EL (cell line): Measurements from ENCODE around the gene DAAM2.

Experiments used
- DNase-seq: peaks from one replicate; pipeline ENCODE4 v3.0.0-alpha.2; 2016

DAAM2 gene

DNA sequence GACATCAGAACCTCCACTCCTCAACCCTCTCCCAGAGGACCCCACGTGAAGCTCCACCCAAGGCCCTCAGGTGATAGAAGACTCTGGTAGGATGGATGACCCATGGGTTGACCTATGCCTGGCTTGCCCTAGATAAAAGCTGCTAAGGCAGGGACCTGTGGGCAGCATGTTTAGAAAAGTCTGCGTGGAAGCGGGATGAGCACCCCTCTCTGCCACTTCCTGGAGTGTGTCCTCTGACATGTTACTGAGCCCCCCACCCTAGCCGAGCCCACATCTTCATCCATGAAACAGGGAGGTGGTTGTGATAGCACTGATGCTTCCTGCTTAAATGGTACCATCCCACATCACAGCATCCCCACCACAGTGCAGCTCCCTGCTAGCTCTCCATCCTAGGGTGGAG, 120.3 kb downstream of the DAAM2 start:
- no peak for DNase-seq

DNA sequence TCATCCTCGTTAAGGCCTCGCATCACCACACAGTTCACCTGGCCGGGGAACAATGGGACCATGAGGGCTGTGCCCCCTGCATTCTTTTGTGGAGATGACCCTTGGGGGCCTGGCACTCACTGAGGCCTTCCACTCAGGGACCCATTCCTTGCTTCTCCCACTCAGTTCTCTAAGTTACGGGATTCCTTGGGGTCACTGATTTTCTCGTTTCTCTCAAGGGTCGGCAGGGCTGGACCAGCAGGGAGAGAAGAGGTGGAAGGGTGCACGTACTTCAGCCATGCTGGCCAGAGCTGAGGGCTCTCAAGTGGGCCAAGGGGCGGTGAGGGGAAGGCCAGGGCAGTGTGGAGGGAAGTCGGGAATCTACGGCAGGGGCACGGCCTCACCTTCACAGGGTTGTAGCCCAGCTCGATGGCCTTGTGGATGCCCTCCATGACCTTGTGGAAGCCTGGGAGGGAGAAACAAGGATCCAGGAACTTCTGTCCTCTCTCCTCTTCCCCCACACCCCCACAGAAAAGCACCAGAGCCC, 121.3 kb downstream of the DAAM2 start:
- DNase-seq: no peak

GRCh38 chr6:39914239-39914638, 122.1 kb downstream of the DAAM2 start:
- no peak for DNase-seq

DNA sequence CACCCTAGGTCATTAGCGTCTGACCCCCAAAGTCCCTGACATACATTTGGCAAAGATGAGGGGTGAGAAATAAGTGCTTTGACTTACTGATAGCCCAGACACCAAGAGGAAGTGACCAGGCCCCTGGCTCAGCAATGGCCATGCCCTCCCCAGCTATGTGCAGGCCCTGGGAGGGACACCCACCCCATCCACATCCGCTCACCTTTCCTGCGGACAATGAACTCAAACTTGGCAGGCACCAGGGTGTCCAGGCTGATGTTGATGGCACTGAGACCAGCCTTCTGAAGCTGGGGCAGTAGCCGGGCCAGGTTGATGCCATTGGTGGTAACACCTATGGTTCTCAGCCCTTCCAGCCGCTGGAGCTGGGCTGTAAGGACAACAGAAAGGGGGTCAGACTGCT, 123.7 kb downstream of the DAAM2 start:
- DNase-seq: no peak

DNA sequence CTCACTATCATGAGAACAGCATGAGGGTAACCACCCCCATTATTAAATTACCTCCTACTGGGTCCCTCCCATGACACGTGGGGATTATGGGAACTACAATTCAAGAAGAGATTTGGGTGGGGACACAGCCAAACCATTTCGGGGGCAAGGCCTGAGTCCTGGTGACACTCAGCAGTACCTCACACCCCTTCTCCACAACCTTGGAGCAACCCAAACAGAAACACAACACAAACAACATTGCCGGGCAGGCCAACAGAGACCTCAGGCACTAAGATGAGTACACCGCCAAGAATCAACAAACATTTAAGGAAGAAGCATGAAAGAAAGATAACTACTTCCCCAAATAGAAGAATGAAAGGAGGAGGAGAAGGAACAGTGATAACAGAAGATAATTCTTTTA, 125.2 kb downstream of the DAAM2 start:
- no peak for DNase-seq

- no peak for DNase-seq
These were observed 125.8 kb downstream of the DAAM2 start for GRCh38 chr6:39917981-39918380.

DNA sequence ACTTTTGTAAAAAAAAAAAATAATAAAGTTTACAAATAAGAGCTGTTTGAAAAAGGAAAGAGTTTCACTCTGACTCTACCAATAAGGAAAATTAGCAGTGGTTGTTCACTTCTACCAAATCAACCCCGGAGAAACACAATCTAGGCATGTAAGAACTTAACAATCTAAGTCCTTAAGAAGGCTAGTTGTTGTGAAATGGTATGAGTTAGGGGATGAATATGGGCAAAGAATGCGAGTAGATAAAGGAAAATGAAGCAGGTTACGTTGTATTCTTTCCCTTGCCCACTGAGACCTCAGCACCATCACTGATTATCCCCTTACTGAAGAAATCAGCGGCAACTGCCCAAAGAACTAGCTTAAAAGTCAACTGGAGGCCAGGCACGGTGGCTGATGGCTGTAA, 126.7 kb downstream of the DAAM2 start:
- no peak for DNase-seq

GRCh38 chr6:39920157-39920556, 128.0 kb downstream of the DAAM2 start:
- DNase-seq: no peak

DNA sequence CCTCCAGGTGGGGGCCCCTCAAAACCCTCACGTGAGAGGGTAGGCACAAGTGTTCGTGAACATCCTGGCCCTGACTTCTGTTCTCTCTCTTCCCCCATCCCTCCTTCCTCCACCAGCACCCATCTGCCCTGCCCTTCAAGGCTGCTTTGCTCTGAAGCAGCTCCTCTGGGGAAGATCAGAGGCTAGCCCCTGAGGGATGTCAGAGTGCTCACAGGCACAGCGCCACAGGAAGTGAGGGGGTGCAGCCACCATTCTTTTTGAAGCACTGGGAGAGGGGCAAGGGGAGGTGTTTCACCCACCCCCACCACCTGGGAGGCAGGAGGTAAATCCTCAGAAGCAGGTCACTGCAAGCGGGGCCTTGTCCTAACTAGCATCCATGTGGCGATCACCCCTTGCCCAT, 130.6 kb downstream of the DAAM2 start:
- no peak for DNase-seq

DNA sequence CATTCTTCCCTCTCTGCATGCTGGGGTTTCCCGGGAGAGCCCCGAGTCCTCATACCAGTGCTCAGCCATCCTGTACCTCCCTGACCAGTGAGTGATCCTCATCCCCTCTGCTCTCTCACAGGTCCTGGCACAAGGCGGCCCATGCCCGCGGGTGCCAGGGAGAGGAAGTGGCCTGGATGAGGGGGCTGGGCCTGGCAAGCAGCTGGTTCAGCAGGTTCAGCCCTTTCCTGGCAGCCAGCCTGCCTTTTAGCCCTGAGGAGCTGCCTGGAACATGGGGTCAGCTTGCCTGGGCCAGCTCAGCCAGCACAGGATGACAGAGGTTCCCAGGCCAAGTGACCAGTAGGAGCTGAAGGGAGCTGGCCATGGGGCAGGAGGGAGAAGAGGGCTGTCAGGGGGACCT, 131.2 kb downstream of the DAAM2 start:
- DNase-seq: no peak

DNA sequence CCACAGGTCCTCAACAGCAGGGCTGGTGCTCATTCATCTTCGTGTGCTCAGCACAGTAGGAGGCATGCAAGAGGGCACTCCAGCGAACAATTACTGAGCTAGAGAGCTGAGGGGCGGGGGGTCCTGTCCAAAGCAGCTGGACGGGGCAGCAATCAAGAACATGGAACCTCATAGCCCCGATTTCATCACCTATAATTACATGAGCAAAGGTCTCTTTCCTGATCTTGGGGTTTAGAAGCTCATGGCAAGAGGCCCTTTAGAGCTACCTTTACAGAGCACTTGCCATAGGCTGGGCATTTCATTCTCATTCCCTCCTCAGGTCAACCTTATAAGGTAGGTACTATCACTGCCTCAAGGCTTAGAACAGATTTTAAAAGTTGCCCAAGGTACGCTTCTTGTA, 131.7 kb downstream of the DAAM2 start:
- no peak for DNase-seq

DNA sequence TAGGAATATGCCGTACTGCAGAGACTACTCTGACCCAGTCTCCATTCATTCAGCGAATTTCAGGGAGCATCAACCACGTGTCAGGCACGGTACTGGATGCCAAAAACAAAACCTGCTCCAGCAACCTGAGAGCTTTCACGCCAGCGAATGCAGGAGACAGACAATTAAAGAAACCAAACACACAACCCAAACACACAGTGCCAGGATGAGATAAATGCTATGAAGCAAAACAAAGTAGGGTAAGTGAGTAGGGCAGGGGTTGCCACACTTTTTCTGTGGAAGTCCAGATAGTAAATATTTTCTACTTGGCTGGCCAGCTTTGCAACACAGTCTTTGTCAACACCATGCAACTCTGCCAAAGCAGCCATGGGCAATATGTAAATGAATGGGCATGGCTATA, 132.1 kb downstream of the DAAM2 start:
- no peak for DNase-seq

DNA sequence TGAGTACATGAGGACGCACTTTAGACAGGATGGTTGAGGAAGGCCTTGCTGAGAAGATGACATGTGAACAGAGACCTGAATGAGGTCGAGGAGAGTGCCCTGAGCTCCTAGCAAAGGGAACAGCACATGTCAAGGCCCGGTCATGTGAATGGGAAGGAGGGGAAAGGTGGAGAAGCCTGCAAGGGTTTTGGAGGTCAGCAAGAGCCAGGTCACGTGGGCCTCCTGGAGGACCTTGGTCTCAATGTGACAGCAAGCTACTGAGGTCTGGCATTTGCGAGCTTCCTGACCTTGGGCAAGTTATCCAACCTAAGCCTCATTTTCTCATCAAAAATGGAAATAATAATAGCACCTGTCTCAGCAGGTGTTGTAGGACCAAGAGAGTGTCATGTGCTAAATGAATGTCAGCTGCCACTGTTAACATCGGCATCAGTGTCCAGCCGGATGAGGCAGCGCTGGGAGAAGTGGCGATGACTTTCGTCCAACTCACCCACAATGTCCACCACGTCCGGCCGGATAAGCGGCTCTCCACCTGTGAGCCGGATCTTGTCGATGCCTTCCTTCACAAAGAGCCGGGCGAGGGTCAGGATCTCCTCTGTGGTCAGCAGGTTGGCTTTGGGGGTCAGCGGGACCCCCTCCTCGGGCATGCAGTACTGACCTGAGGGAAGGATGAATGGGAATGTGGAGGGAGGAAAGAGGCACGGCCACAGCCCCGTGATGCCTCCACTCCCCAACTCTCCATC, 133.2 kb downstream of the DAAM2 start:
- DNase-seq: no peak

DNA sequence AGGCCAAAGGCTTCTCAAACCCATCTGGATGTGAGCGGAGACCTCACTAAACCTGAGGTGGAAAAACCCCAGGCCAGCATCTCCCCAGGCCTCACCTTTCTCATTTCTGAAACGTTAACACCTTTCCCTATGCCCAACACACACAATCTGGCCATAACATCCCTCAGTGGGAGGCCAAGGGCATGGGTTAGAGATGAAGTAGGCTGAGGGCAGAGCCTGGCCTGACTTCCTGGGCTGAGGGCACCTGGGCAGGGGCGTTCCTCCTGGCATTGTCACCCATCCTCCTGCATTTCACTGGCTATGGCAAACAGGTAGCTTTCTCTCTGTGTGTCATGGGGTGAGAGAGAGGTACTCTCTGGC, 133.7 kb downstream of the DAAM2 start:
- no peak for DNase-seq

DNA sequence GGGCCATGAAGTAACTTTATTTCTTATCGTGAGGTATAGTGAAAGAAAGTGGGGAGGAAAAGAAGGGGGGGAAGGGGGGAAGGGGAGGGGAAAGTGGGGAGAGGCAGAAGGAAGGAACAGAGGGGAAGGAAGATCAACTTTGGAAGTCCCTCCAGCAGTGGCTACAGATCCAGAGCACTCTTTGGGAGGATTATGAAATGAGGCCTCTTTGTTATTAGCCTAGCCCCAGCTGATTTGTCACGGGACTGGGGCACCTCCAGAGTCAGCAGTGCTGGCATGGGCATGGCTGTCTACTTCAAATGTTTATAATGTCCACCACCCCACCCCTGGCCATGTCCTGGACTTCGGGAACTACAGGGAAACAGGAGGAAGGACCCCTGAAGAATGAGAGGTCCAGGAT, 134.5 kb downstream of the DAAM2 start:
- peak; percentile 35 for DNase-seq

GRCh38 chr6:39927159-39927558, 135.0 kb downstream of the DAAM2 start:
- peak; percentile 62 for DNase-seq

GRCh38 chr6:39929039-39929732, 137.0 kb downstream of the DAAM2 start:
- DNase-seq: peak; percentile 41

DNA sequence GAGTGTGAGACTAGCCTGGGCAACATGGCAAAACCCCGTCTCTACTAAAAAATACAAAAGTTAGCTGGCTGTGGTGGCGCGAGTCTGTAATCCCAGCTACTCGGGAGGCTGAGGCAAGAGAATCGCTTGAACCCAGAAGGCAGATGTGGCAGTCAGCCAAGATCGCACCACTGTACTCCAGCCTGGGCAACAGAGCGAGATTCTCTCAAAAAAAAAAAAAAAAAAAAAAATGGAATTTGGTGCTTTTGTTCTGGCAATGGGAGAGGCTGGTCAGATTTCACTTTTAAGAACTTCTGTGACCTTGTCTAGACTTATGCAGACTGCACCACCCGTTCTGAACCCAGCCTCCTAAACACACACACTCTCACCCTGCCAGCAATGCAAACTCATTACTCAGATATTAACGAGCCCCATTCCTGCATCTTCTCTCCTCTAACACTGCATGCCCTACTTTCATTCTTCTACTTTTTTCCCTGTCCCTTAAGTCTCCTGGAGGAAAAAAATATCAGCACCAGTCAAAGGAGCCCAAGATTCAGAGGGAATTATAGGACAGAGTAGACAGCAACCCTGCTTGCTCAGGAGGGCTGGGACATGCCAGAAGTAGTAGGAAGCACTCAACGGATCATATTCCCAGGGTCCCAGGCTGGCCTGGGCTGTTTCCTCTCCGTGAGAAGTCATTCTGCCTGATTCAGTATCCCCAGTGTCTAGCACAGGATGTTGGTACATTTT, 137.7 kb downstream of the DAAM2 start:
- DNase-seq: peak; percentile 56

- no peak for DNase-seq
These were observed 138.4 kb downstream of the DAAM2 start for GRCh38 chr6:39930540-39930939.

DNA sequence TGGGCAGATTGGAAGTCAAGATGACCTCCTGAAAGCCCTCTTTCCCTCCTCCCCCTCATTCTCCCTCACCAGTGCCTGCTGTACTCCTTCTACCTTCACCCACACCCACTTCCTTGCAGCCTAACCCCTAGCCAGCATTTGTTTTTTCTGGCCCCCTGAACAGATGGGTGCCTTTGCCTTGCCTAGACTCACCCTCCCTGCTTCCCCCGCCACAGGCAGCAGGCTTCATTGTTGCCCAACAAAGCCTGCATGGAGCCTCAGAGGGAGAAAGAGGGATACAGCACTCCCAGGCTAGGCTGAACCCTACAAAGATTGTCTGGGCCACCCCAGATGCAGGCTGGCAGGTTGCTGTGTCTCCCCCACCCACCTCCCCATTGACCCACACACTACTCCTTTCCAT, 139.4 kb downstream of the DAAM2 start:
- DNase-seq: no peak

GRCh38 chr6:39932386-39932910, 140.3 kb downstream of the DAAM2 start:
- DNase-seq: no peak

DNA sequence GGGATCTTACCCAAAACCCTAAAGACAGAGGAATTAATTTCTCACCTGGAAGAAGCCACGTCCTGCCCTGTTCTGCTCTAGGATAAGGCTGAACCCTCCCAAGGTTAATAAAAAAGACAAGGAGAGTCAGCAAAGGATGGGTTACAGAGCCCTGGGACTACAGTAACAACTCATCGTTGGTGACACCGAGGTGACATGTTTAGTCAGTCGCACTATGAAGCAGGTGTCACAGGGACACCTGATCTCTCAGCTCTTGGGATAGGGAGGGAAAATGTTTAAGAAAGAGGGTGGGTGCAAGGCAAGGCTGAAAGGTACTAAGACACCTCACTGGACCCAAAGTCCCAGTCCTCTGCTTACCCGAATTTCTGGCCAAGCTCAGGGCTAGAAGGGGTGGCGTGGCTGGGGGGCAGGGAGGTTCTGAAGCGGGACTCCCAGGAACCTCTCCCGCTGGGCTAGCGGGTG, 141.5 kb downstream of the DAAM2 start:
- no peak for DNase-seq

- DNase-seq: peak; percentile 78
These were observed 142.1 kb downstream of the DAAM2 start, which contains the start of gene MOCS1 for GRCh38 chr6:39934131-39934757. Gene MOCS1, minus strand, starts transcription at chr6:39934462. Its CDS starts 45 bp downstream, at chr6:39934417.
